ENCODE results near the gene MNAT1.

Gene MNAT1

DNA sequence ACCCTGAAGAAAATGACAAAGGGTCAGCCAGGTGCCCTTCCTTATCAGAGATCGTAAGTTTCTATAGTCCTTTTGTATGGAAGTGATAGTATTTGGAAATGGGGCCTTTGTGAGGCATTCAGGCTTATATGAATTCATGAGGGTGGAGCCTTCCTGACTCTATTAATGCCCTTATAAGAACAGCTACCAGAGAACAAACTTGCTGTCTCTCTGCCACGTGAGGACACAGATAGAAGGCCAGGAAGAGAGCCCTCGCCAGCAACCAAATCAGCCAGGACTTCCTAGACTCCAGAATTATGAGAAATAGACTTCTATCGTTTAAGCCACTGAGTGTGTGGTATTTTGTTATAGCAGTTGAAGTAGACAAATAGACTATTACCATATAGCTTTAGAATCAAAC is 209.6 kb downstream of the MNAT1 start:
- no peak overlapping the region for H3K9ac ChIP-seq (ENCODE audit: low read depth, low read length)
- no peaks in the 10 kb centered on the region for H3K9me3 ChIP-seq (replicated peaks; ENCODE audit: low read length)
- H3K4me3 ChIP-seq (ENCODE audit: low read length) = no peak overlapping the region
- no peaks in the 10 kb centered on the region for H3K36me3 ChIP-seq (ENCODE audit: insufficient read depth, low read length)
- no peak overlapping the region for H3K4me2 ChIP-seq (ENCODE audit: low read length)
- peaks cover 26% of the 10 kb centered on the region for H3K4me1 ChIP-seq (ENCODE audit: control insufficient read depth, insufficient read depth, low read length)
- no peaks in the 10 kb centered on the region for H3K27me3 ChIP-seq (ENCODE audit: control insufficient read depth, insufficient read depth, low read length)

DNA sequence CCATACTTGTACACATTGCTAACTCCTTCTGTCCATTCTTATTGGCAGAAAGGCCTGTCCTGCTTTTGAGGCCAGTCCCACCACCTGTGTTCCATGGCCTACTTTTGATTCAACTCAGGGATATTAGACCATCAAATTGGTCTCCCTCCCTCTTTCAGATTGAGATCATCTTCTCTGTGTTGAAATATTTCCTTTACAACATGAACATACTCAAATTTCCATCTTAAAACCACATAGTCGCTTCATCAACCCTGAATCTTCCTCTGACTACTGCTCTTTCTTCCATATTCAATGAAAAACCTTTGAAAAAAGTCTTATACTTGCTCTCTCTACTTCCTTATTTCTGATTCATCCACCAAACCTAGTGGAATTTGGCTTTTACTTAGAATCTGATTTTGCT is 211.4 kb downstream of the MNAT1 start:
- H3K4me3 ChIP-seq (ENCODE audit: low read length) = no peak overlapping the region
- H3K9me3 ChIP-seq (replicated peaks; ENCODE audit: low read length) = no peaks in the 10 kb centered on the region
- no peak overlapping the region for H3K9ac ChIP-seq (ENCODE audit: low read depth, low read length)
- H3K36me3 ChIP-seq (ENCODE audit: insufficient read depth, low read length) = no peaks in the 10 kb centered on the region
- no peak overlapping the region for H3K4me2 ChIP-seq (ENCODE audit: low read length)
- H3K27me3 ChIP-seq (ENCODE audit: control insufficient read depth, insufficient read depth, low read length) = no peaks in the 10 kb centered on the region
- peaks cover 30% of the 10 kb centered on the region for H3K4me1 ChIP-seq (ENCODE audit: control insufficient read depth, insufficient read depth, low read length)

DNA sequence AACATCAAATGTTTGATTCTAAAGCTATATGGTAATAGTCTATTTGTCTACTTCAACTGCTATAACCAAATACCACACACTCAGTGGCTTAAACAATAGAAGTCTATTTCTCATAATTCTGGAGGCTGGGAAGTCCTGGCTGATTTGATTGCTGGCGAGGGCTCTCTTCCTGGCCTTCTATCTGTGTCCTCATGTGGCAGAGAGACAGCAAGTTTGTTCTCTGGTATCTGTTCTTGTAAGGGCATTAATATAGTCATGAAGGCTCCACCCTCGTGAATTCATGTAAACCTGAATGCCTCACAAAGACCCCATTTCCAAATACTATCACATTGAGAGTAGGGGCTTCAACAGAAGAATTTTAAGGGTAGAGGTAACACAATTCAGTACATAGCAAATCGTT is 212.2 kb downstream of the MNAT1 start:
- Histone ChIP-seq H3K9me3 (replicated peaks; ENCODE audit: low read length) (no peaks in the 10 kb centered on the region), H3K4me2 (ENCODE audit: low read length) (no peak overlapping the region), H3K4me1 (ENCODE audit: control insufficient read depth, insufficient read depth, low read length) (peaks cover 38% of the 10 kb centered on the region), H3K36me3 (ENCODE audit: insufficient read depth, low read length) (no peaks in the 10 kb centered on the region), H3K4me3 (ENCODE audit: low read length) (no peak overlapping the region), H3K27me3 (ENCODE audit: control insufficient read depth, insufficient read depth, low read length) (no peaks in the 10 kb centered on the region), H3K9ac (ENCODE audit: low read depth, low read length) (no peak overlapping the region)

DNA sequence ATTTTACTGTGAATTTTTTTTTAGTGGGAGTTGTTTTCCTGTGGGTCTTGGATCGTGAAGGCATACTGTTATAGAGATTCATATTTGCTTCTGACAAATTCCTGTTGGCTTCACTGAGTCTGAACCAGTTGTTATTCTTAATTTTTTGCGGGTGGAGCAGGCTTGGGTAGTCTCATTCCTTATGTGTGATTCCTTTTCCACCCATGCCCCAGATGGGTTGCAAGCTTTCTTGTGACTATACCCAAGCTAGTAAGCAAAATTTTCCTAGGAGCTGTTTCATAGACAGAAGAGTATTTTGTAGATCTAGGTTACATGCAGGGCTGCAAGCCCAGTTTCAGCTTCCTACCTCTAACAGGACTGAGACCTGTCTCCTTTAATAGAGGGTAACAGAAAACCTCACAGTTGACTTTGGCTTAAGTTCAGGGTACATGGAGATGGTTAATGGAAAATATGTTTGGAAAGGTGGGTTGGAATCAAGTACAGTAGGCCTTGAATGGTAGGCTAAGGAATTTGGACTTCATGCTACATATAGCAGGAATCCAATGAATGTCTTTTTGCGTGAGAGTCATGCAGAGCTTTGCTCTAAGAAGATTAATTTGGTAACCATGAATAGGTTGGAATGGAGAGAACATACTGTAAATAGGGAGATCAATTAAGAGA is 217.3 kb downstream of the MNAT1 start:
- H3K4me2 ChIP-seq (ENCODE audit: low read length) = no peak overlapping the region
- H3K4me1 ChIP-seq (ENCODE audit: control insufficient read depth, insufficient read depth, low read length) = peaks cover 22% of the 10 kb centered on the region
- no peaks in the 10 kb centered on the region for H3K9me3 ChIP-seq (replicated peaks; ENCODE audit: low read length)
- H3K36me3 ChIP-seq (ENCODE audit: insufficient read depth, low read length) = no peaks in the 10 kb centered on the region
- no peak overlapping the region for H3K4me3 ChIP-seq (ENCODE audit: low read length)
- no peaks in the 10 kb centered on the region for H3K27me3 ChIP-seq (ENCODE audit: control insufficient read depth, insufficient read depth, low read length)
- H3K9ac ChIP-seq (ENCODE audit: low read depth, low read length) = no peak overlapping the region

DNA sequence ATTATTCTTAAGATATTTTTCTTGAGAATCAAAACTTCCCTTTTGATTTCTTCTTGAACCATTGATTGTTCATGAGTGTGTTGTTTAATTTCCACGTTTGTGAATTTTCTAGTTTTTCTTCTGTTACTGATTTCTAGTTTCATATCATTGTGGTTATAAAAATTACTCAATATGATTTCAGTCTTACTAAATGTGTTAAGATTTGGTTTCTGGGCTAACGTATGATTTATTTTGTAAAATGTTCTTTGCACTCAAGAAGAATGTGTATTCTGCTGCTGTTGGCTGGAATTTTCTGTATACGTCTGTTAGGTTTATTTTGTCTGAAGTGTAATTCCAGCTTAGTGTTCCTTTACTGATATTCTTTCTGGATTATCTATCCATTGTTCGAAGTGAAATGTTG is 221.6 kb downstream of the MNAT1 start:
- Histone ChIP-seq H3K36me3 (ENCODE audit: insufficient read depth, low read length) (no peaks in the 10 kb centered on the region), H3K4me1 (ENCODE audit: control insufficient read depth, insufficient read depth, low read length) (peaks cover 15% of the 10 kb centered on the region), H3K9ac (ENCODE audit: low read depth, low read length) (no peak overlapping the region), H3K4me2 (ENCODE audit: low read length) (no peak overlapping the region), H3K4me3 (ENCODE audit: low read length) (no peak overlapping the region), H3K27me3 (ENCODE audit: control insufficient read depth, insufficient read depth, low read length) (no peaks in the 10 kb centered on the region), H3K9me3 (replicated peaks; ENCODE audit: low read length) (peaks cover 9% of the 10 kb centered on the region)

DNA sequence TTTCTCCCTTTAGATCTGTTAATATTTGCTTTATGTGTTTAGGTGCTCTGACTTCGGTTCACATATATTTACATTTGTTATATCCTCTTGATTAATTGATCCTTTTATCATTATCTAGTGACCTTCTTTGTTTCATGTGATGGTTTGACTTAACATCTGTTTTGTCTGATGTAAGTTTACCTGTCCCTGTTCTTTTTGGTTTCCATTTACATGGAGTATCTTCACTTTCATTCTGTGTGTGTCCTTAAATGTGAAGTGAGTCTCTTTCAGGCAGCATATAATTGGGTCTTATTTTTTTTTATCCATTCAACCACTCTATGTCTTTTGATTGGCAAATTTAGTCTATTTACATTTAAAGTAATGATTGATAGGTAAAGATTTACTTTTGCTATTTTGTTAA is 222.1 kb downstream of the MNAT1 start:
- H3K9ac ChIP-seq (ENCODE audit: low read depth, low read length) = no peak overlapping the region
- no peaks in the 10 kb centered on the region for H3K36me3 ChIP-seq (ENCODE audit: insufficient read depth, low read length)
- no peaks in the 10 kb centered on the region for H3K27me3 ChIP-seq (ENCODE audit: control insufficient read depth, insufficient read depth, low read length)
- no peak overlapping the region for H3K4me2 ChIP-seq (ENCODE audit: low read length)
- peaks cover 9% of the 10 kb centered on the region for H3K9me3 ChIP-seq (replicated peaks; ENCODE audit: low read length)
- no peak overlapping the region for H3K4me3 ChIP-seq (ENCODE audit: low read length)
- H3K4me1 ChIP-seq (ENCODE audit: control insufficient read depth, insufficient read depth, low read length) = peaks cover 11% of the 10 kb centered on the region

DNA sequence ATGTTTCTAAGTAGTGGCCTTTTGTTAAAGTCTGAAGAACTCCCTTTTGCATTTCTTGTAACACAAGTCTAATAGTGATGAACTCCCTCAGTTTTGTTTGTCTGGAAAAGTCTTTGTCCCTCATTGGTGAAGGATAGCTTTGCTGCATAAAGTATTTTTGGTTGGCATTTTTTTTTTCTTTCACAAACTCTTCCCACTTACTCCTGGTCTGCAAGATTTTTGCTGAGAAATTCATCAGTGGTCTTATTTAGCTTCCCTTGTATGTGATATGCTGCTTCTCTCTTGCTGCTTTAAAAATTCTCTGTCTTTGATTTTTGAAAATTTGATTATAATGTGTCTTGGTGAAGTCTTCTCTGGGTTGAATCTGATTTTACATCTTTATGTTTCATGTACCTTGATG is 223.6 kb downstream of the MNAT1 start:
- H3K9me3 ChIP-seq (replicated peaks; ENCODE audit: low read length) = peaks cover 9% of the 10 kb centered on the region
- no peak overlapping the region for H3K4me2 ChIP-seq (ENCODE audit: low read length)
- no peak overlapping the region for H3K4me3 ChIP-seq (ENCODE audit: low read length)
- H3K36me3 ChIP-seq (ENCODE audit: insufficient read depth, low read length) = no peaks in the 10 kb centered on the region
- no peaks in the 10 kb centered on the region for H3K27me3 ChIP-seq (ENCODE audit: control insufficient read depth, insufficient read depth, low read length)
- H3K4me1 ChIP-seq (ENCODE audit: control insufficient read depth, insufficient read depth, low read length) = no peaks in the 10 kb centered on the region
- H3K9ac ChIP-seq (ENCODE audit: low read depth, low read length) = no peak overlapping the region

DNA sequence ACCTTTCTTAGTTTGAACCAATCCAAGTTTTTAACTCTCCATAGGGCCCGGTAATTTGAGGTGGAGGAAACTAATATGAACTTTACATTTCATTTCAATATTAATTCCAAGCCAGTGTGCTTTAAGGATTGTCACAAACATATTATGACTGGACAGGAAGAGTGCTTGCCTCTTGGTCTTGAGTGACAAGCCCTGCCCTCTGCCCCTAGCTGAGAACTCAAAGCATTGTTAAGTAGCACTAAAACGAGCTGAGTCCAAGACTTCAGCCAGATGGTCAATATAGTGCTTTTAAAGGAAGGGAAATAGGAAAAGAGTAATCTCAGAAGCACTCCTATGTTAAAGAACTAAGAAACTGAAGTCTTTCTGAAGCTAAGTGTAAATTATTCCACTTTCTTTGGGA is 229.2 kb downstream of the MNAT1 start:
- Histone ChIP-seq H3K9ac (ENCODE audit: low read depth, low read length) (no peak overlapping the region), H3K27me3 (ENCODE audit: control insufficient read depth, insufficient read depth, low read length) (no peaks in the 10 kb centered on the region), H3K4me3 (ENCODE audit: low read length) (no peak overlapping the region), H3K4me1 (ENCODE audit: control insufficient read depth, insufficient read depth, low read length) (peaks cover 21% of the 10 kb centered on the region), H3K9me3 (replicated peaks; ENCODE audit: low read length) (peaks cover 5% of the 10 kb centered on the region), H3K36me3 (ENCODE audit: insufficient read depth, low read length) (no peaks in the 10 kb centered on the region), H3K4me2 (ENCODE audit: low read length) (no peak overlapping the region)

DNA sequence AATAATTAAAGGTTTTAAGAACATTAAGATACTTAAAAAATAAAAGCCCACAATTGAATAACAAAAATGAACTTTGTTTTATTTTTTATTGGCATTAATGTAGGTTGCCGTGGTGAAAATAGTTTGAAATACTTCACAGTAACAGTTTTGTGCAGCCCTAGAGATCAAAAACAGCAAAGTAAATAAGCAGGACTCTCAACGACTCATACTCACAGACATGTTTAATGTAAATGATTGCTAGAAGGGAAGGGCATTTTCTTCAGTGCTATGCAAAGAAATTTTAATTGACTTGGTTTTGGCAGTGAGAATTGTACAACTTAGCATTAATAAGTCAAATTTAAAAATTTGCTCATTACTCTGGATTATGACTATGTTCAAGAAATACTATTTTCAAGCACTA is 230.3 kb downstream of the MNAT1 start:
- H3K9ac ChIP-seq (ENCODE audit: low read depth, low read length) = no peak overlapping the region
- H3K9me3 ChIP-seq (replicated peaks; ENCODE audit: low read length) = no peaks in the 10 kb centered on the region
- H3K27me3 ChIP-seq (ENCODE audit: control insufficient read depth, insufficient read depth, low read length) = no peaks in the 10 kb centered on the region
- peaks cover 21% of the 10 kb centered on the region for H3K4me1 ChIP-seq (ENCODE audit: control insufficient read depth, insufficient read depth, low read length)
- H3K4me3 ChIP-seq (ENCODE audit: low read length) = no peak overlapping the region
- no peaks in the 10 kb centered on the region for H3K36me3 ChIP-seq (ENCODE audit: insufficient read depth, low read length)
- no peak overlapping the region for H3K4me2 ChIP-seq (ENCODE audit: low read length)

DNA sequence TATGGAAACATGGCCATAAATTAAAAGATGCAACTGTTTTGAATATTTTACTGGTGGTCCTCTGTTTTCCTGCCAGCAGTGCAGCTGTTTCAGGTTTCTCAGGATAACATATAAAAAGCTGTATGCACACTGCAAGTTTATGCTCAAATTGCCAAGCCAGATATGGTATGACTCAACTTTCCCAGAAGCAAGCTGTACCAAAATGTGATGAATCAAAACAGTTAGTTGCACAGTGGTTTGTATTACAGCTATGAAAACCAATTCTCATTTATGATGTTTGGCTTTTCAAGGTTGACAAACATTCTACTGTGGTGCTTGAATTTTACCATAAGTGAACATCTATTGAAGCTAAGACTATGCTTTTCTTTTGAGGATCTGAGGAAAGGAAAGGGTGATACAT is 230.8 kb downstream of the MNAT1 start:
- Histone ChIP-seq H3K9me3 (replicated peaks; ENCODE audit: low read length) (no peaks in the 10 kb centered on the region), H3K4me2 (ENCODE audit: low read length) (no peak overlapping the region), H3K4me3 (ENCODE audit: low read length) (no peak overlapping the region), H3K27me3 (ENCODE audit: control insufficient read depth, insufficient read depth, low read length) (no peaks in the 10 kb centered on the region), H3K4me1 (ENCODE audit: control insufficient read depth, insufficient read depth, low read length) (peaks cover 21% of the 10 kb centered on the region), H3K9ac (ENCODE audit: low read depth, low read length) (no peak overlapping the region), H3K36me3 (ENCODE audit: insufficient read depth, low read length) (no peaks in the 10 kb centered on the region)

DNA sequence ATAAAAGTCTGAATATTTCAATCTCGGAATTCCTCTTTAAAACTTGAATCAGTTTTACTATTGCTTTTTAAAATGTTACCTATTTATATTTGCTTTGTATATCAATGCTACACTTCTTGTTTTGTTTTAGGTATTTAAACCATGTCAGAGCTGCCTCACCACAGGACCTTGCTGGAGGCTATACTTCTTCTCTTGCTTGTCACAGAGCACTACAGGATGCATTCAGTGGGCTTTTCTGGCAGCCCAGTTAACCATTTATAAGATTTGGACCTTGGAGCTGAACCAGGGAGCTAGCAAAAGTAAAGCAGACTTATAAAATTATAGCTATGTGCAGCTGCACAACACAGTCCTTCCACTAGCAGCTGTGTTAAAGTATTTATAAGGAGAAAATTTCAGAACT is 233.5 kb downstream of the MNAT1 start:
- Histone ChIP-seq H3K9me3 (replicated peaks; ENCODE audit: low read length) (no peaks in the 10 kb centered on the region), H3K27me3 (ENCODE audit: control insufficient read depth, insufficient read depth, low read length) (no peaks in the 10 kb centered on the region), H3K4me2 (ENCODE audit: low read length) (no peak overlapping the region), H3K36me3 (ENCODE audit: insufficient read depth, low read length) (no peaks in the 10 kb centered on the region), H3K9ac (ENCODE audit: low read depth, low read length) (no peak overlapping the region), H3K4me1 (ENCODE audit: control insufficient read depth, insufficient read depth, low read length) (peaks cover 21% of the 10 kb centered on the region), H3K4me3 (ENCODE audit: low read length) (no peak overlapping the region)

DNA sequence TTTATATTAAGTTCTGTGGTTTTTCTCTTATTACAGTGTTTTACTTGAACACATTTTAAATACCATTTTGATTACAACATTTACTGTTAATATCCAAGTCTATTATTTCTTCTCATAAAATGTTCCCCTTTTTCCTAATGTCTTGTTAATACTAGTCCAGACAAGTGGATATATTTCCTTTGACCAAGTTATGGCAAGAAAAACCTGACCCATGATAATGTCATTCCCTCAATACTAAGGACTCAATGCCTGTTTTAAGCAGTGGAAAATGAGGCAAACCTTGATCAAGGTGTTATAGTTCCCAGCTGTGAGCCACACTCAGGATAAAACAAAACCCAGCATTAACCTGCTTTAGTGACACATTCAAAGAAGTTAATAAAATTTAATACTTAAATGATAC is 234.1 kb downstream of the MNAT1 start:
- H3K9ac ChIP-seq (ENCODE audit: low read depth, low read length) = no peak overlapping the region
- H3K9me3 ChIP-seq (replicated peaks; ENCODE audit: low read length) = no peaks in the 10 kb centered on the region
- no peak overlapping the region for H3K4me3 ChIP-seq (ENCODE audit: low read length)
- H3K27me3 ChIP-seq (ENCODE audit: control insufficient read depth, insufficient read depth, low read length) = no peaks in the 10 kb centered on the region
- H3K4me2 ChIP-seq (ENCODE audit: low read length) = no peak overlapping the region
- H3K4me1 ChIP-seq (ENCODE audit: control insufficient read depth, insufficient read depth, low read length) = peaks cover 21% of the 10 kb centered on the region
- peaks cover 4% of the 10 kb centered on the region for H3K36me3 ChIP-seq (ENCODE audit: insufficient read depth, low read length)
